Measurements from ENCODE around the gene VWA3A.
A peak's percentile ranks its signal among the peaks of the same experiment; 100 is the strongest.

- TF ChIP-seq CTCF (IDR thresholded peaks at IDR 0.05; ENCODE audit: extremely low read depth in 1 of 2, insufficient read depth in 1 of 2, low read depth in 1 of 2, low read length in 2 of 2) (no peak), MAX (IDR thresholded peaks at IDR 0.05; ENCODE audit: insufficient read depth, insufficient read length) (no peak), FOS (IDR thresholded peaks at IDR 0.05; ENCODE audit: borderline replicate concordance, insufficient read depth, low read length) (no peak), POLR2A (IDR thresholded peaks at IDR 0.05; ENCODE audit: low read depth, low read length) (peak; percentile 78), POLR2AphosphoS5 (IDR thresholded peaks at IDR 0.05; ENCODE audit: insufficient read depth, low read depth, low read length) (no peak), EZH2 (IDR thresholded peaks at IDR 0.05; ENCODE audit: borderline replicate concordance, low read depth, low read length, severe bottlenecking) (no peak)
Measured at GRCh38 chr16:22205577-22206012, 113.3 kb downstream of the VWA3A start.

All from endothelial cell of umbilical vein (primary cell).